H1 (cell line): ENCODE data around the gene NR4A2. TPM values are rescaled to one million over a fixed set of nuclear protein-coding genes. Genes with fewer than 3 reads are reported as not detected.

Experiments used
- ASH2L ChIP-seq: fragments of 200-600, 300-600 bp; sonication (generic); IDR thresholded peaks from one replicate; pipeline ENCODE4 v1.7.1; 2017; ENCODE audit warnings: low read length
- BRCA1 ChIP-seq: IDR thresholded peaks from 2 replicates; pipeline ENCODE4 v1.6.1; 2012; ENCODE audit warnings: low read depth, low read length, improper control_type of control experiment
- CBX8 ChIP-seq: fragments of 300-800, 300-1000 bp; sonication (generic); IDR thresholded peaks from 2 replicates; pipeline ENCODE4 v1.7.1; 2016; ENCODE audit warnings: low read depth, low read length, borderline replicate concordance
- CHD2 ChIP-seq: IDR thresholded peaks from 2 replicates; pipeline ENCODE4 v1.6.1; 2012; ENCODE audit warnings: low read length, improper control_type of control experiment
- FOSL1 ChIP-seq: IDR thresholded peaks from 2 replicates; pipeline ENCODE4 v1.6.1; 2011; ENCODE audit warnings: mild to moderate bottlenecking, low read depth, low read length, moderate library complexity; ENCODE audit not compliant: insufficient read depth
- HDAC2 ChIP-seq, 2 experiments: fragments of 300-600 bp in 1 of 2; sonication (generic) in 1 of 2; IDR thresholded peaks; 2 replicates each; pipeline ENCODE4 v1.6.1; 2011 to 2012; ENCODE audit warnings: low read depth in 2 of 2, low read length in 2 of 2, mild to moderate bottlenecking in 2 of 2, moderate library complexity in 2 of 2, borderline replicate concordance in 1 of 2, inconsistent platforms in 1 of 2
- JUN ChIP-seq: IDR thresholded peaks from 2 replicates; pipeline ENCODE4 v1.6.1; 2011; ENCODE audit warnings: low read depth, mild to moderate bottlenecking, improper control_type of control experiment, low read length
- KDM1A ChIP-seq: fragments of 200-600, 300-600 bp; sonication (generic); IDR thresholded peaks from 2 replicates; pipeline ENCODE4 v1.7.1; 2016; ENCODE audit warnings: mild to moderate bottlenecking, low read length, borderline replicate concordance
- POU5F1 ChIP-seq: IDR thresholded peaks from 2 replicates; pipeline ENCODE4 v1.6.1; 2011; ENCODE audit warnings: low read depth, mild to moderate bottlenecking, low read length, moderate library complexity
- RBBP5 ChIP-seq: IDR thresholded peaks from 2 replicates; pipeline ENCODE4 v1.7.1; 2012; ENCODE audit warnings: low read depth, mild to moderate bottlenecking, inconsistent platforms, low read length, moderate library complexity, borderline replicate concordance
- SIX5 ChIP-seq: IDR thresholded peaks from 2 replicates; pipeline ENCODE4 v1.6.1; 2011; ENCODE audit warnings: mild to moderate bottlenecking, low read depth, low read length
- SP1 ChIP-seq: IDR thresholded peaks from 2 replicates; pipeline ENCODE4 v1.6.1; 2011; ENCODE audit warnings: low read depth, low read length
- SP4 ChIP-seq: IDR thresholded peaks from 2 replicates; pipeline ENCODE4 v1.6.1; 2012; ENCODE audit warnings: low read length, inconsistent platforms
- TCF12 ChIP-seq: IDR thresholded peaks from 2 replicates; pipeline ENCODE4 v1.6.1; 2011; ENCODE audit warnings: low read depth, mild to moderate bottlenecking, low read length
- TEAD4 ChIP-seq: IDR thresholded peaks from 2 replicates; pipeline ENCODE4 v1.6.1; 2012; ENCODE audit warnings: low read depth, low read length, inconsistent platforms, mixed read lengths
- polyA plus RNA-seq, 7 experiments: library from polyadenylated mRNA; depleted of rRNA in 3 of 7; stranded (reverse) in 5 of 7; unstranded in 2 of 7; fragments of >200 nt in 5 of 7; fragments of 200-250 nt in 2 of 7; gene quantifications; 1 replicate in 5 of 7; 2 replicates in 1 of 7; 4 replicates in 1 of 7; pipeline versions ENCODE4 v1.2.1 to v1.2.3, GENCODE V29; 2011 to 2013; ENCODE audit warnings: missing spikeins in 2 of 7, mixed read lengths in 2 of 7
- total RNA-seq: library from RNA; stranded (reverse); fragmentation: NEBNext Ultra II Directional; extraction: Animal tissue kit (Norgen Biotek cat#: 25700); gene quantifications from 2 replicates; pipeline ENCODE4 v1.2.1, GENCODE V29; 2021

The NR4A2 gene
- total and polyA plus RNA-seq, 2 of the 8 experiments (the other 6 are each of a cell fraction or from before 2014, with no cell fraction given), result 0.15 to 1.7 TPM

DNA sequence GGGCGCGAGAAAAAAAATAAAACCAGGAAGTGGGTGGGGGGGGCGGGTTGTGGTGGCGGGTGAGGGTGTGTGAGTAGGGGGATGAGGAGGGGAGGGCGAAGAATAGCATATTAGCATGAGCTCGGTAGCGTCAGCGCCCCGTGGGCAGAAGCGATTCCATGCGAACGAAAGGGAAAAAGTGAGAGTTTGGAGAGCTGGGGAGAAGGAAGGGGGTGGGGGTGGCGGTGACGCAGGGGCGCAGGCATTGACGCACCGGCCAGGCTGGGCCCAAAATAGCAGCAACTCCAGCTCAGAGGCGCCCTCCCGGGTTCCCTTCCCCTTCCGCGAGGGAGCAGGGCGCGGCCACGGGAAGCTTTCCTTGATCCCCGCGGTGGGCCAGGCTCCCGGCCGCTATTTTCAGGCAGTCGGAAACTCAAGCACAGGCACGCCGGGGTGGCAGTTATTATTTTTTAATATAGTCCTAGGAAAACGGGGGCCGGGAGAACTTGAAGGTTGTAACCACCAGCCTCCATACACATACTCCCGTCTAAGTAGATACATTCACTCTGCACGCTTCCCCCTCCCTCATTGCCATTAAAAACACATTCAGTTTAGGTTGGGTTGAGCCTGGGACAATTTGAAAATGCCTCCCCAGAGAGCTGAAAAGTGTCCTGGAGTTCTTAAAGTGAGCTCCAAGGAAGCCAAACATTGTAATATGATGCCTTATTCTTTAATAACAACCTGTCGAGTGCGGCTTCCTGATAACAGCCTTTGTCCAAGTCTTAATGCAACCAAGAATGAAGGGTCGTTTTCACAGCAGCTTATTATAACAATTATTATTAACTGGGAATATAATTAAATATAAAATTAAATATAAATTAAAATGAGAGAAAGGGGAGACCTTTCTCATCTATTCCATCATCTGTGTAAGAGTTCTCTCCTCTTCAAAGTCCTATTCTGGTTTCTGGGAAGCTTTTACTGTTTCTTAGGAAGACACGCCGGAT lies 2.3 kb upstream of the NR4A2 start (continued):
- no peak for TF ChIP-seq BRCA1
- no peak for TF ChIP-seq SP1
- TF ChIP-seq SIX5, result no peak
- peak; percentile 45 for TF ChIP-seq ASH2L
- no peak for TF ChIP-seq TCF12
- TF ChIP-seq HDAC2 (IDR thresholded peaks at IDR 0.05; ENCODE audit: borderline replicate concordance in 1 of 2, low read depth in 2 of 2, low read length in 2 of 2), result no peak
- TF ChIP-seq CHD2, result no peak
- no peak for TF ChIP-seq TEAD4
- TF ChIP-seq FOSL1, result no peak
- TF ChIP-seq CBX8, result no peak
- no peak for TF ChIP-seq POU5F1
- TF ChIP-seq KDM1A, result no peak
- TF ChIP-seq SP4, result no peak
- no peak for TF ChIP-seq RBBP5
- no peak for TF ChIP-seq JUN
